ENCODE results near the gene ALOX12B.
"Not testable (repeated sequence)": the region's sequence is repeated elsewhere in the genome, so short reads cannot be mapped to it uniquely, and the experiment has no call there.

ALOX12B gene

GRCh38 chr17:8118769-8119580 lies 31.5 kb upstream of the ALOX12B start:
- DNase-seq = peak; percentile 89 to 95

GRCh38 chr17:8117980-8118768 lies 30.7 kb upstream of the ALOX12B start, which contains the start of gene ALOXE3:
Gene ALOXE3, minus strand, starts transcription at chr17:8118514. Its CDS starts 524 bp downstream, at chr17:8117990.
- peak in 1 of 2 experiments; percentile 55 for DNase-seq

- peak in 1 of 2 experiments; percentile 31 for DNase-seq
Observed at GRCh38 chr17:8117367-8117979, 30.0 kb upstream of the ALOX12B start.

- no peak for DNase-seq
Observed at GRCh38 chr17:8116776-8117175, 29.3 kb upstream of the ALOX12B start.

GRCh38 chr17:8110907-8111306 lies 23.4 kb upstream of the ALOX12B start:
- DNase-seq = no peak

- no peak for DNase-seq
Observed at GRCh38 chr17:8110456-8110804, 22.9 kb upstream of the ALOX12B start.

- DNase-seq = peak; percentile 61 to 67
Observed at GRCh38 chr17:8109661-8110455, 22.3 kb upstream of the ALOX12B start.

GRCh38 chr17:8108972-8109660 lies 21.6 kb upstream of the ALOX12B start:
- DNase-seq = no peak

GRCh38 chr17:8106980-8107379 lies 19.5 kb upstream of the ALOX12B start:
- not testable (repeated sequence) for DNase-seq

- DNase-seq = no peak
Observed at GRCh38 chr17:8105957-8106398, 18.5 kb upstream of the ALOX12B start.

- no peak for DNase-seq
Observed at GRCh38 chr17:8104911-8105310, 17.4 kb upstream of the ALOX12B start.

- DNase-seq = no peak
Observed at GRCh38 chr17:8103549-8103948, 16.0 kb upstream of the ALOX12B start.

GRCh38 chr17:8101721-8102120 lies 14.2 kb upstream of the ALOX12B start:
- no peak for DNase-seq

- no peak for DNase-seq
Observed at GRCh38 chr17:8100763-8101162, 13.2 kb upstream of the ALOX12B start.

- DNase-seq = no peak
Observed at GRCh38 chr17:8100111-8100510, 12.6 kb upstream of the ALOX12B start.

GRCh38 chr17:8096541-8096940 lies 9.0 kb upstream of the ALOX12B start:
- DNase-seq = no peak

GRCh38 chr17:8095361-8095760 lies 7.8 kb upstream of the ALOX12B start:
- no peak for DNase-seq

- no peak for DNase-seq
Observed at GRCh38 chr17:8091033-8091687, 3.6 kb upstream of the ALOX12B start.

GRCh38 chr17:8089728-8090127 lies 2.2 kb upstream of the ALOX12B start:
- no peak for DNase-seq

- DNase-seq = no peak
Observed at GRCh38 chr17:8087952-8088230, 375 bp upstream of the ALOX12B start.

- no peak for DNase-seq
Observed at GRCh38 chr17:8084250-8084649, 3.3 kb downstream of the ALOX12B start.

- no peak for DNase-seq
Observed at GRCh38 chr17:8082292-8082691, 5.2 kb downstream of the ALOX12B start.
